Measurements from ENCODE around the gene HSPB8. TPM values are rescaled to one million over a fixed set of nuclear protein-coding genes. Genes with fewer than 3 reads are reported as not detected.

Gene HSPB8, protein sequence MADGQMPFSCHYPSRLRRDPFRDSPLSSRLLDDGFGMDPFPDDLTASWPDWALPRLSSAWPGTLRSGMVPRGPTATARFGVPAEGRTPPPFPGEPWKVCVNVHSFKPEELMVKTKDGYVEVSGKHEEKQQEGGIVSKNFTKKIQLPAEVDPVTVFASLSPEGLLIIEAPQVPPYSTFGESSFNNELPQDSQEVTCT
- total RNA-seq, result 10 to 100 TPM; 47.8 to 86.4 (median 72.1) TPM

- peak in 2 of 4 donors; percentile 88 to 96 for TF ChIP-seq POLR2A (IDR thresholded peaks at IDR 0.05)
- TF ChIP-seq, protein P1, sequence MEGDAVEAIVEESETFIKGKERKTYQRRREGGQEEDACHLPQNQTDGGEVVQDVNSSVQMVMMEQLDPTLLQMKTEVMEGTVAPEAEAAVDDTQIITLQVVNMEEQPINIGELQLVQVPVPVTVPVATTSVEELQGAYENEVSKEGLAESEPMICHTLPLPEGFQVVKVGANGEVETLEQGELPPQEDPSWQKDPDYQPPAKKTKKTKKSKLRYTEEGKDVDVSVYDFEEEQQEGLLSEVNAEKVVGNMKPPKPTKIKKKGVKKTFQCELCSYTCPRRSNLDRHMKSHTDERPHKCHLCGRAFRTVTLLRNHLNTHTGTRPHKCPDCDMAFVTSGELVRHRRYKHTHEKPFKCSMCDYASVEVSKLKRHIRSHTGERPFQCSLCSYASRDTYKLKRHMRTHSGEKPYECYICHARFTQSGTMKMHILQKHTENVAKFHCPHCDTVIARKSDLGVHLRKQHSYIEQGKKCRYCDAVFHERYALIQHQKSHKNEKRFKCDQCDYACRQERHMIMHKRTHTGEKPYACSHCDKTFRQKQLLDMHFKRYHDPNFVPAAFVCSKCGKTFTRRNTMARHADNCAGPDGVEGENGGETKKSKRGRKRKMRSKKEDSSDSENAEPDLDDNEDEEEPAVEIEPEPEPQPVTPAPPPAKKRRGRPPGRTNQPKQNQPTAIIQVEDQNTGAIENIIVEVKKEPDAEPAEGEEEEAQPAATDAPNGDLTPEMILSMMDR (IDR thresholded peaks at IDR 0.05), result no peak
- Histone ChIP-seq H3K27me3 (no peaks in the 10 kb centered on the region), H3K4me1 (peaks cover 18 to 76% (median 42%) of the 10 kb centered on the region in 3 donors), H3K36me3 (no peaks in the 10 kb centered on the region), H3K4me3 (peak within 1 kb of the TSS; percentile 45 to 76 (median 66)), H3K9me3 (no peaks in the 10 kb centered on the region), H3K27ac (peak within 1 kb of the TSS; percentile 87 to 95 (median 88))
- WGBS, 2 donors, result 12 to 13% methylated on average over 5 to 16 of the region's 33 CpGs
- intact Hi-C loops (cut with DNase I), result no loop called here
- DNase-seq, result no peak
Measured at GRCh38 chr12:119178544-119179334, at the start of gene HSPB8. Gene HSPB8, plus strand, starts transcription at chr12:119178931. Its CDS starts 382 bp downstream, at chr12:119179313.

GRCh38 chr12:119129827-119130434 lies 48.8 kb upstream of the HSPB8 start:
- H3K4me1 ChIP-seq, result no peaks in the 10 kb centered on the region
- TF ChIP-seq, protein P1 (IDR thresholded peaks at IDR 0.05), result no peak
- TF ChIP-seq POLR2A (IDR thresholded peaks at IDR 0.05), result no peak

DNA sequence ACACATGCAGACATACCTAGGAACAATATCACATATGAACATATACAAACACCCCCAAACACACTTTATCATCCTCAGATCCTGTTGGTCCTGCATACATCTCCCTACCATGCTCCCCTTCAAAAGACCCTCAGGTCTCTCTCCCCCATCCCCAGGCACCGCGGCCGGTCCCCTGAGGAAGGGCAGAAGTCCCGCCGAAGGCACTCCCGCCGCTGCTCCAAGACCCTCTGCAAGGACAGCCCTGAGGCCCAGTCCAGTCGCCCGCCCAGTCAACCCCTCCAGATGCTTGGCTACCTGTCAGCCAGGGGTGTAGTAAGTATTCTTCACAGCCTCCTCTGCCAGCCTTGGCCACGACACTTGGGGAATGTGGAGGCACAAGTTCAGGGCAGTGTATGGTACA lies 48.2 kb upstream of the HSPB8 start:
- no peak overlapping the region for H3K4me3 ChIP-seq
- peaks cover 0 to 12% (median 7%) of the 10 kb centered on the region in 3 donors for H3K9me3 ChIP-seq
- no peaks in the 10 kb centered on the region for H3K4me1 ChIP-seq
- no peak overlapping the region for H3K27ac ChIP-seq
- no peak for DNase-seq
- 98 to 100% methylated on average over 3 to 10 of the region's 10 CpGs for WGBS, 2 donors
- H3K27me3 ChIP-seq, result no peaks in the 10 kb centered on the region
- no peaks in the 10 kb centered on the region for H3K36me3 ChIP-seq
- intact Hi-C loops (cut with DNase I), result no loop called here
- TF ChIP-seq, protein P1 (IDR thresholded peaks at IDR 0.05), result no peak
- TF ChIP-seq POLR2A (IDR thresholded peaks at IDR 0.05), result no peak

More at GRCh38 chr12:119129827-119130434, 48.8 kb upstream of the HSPB8 start:
- H3K36me3 ChIP-seq, result no peaks in the 10 kb centered on the region
- peaks cover 0 to 12% (median 7%) of the 10 kb centered on the region in 3 donors for H3K9me3 ChIP-seq
- WGBS, 2 donors, result 59 to 73% methylated on average over 3 of the region's 3 CpGs
- H3K4me3 ChIP-seq, result no peak overlapping the region
- no peak for DNase-seq
- H3K27me3 ChIP-seq, result no peaks in the 10 kb centered on the region
- intact Hi-C loops (cut with DNase I), result no loop called here
- no peak overlapping the region for H3K27ac ChIP-seq

GRCh38 chr12:119134284-119135072 lies 44.3 kb upstream of the HSPB8 start:
- Histone ChIP-seq H3K4me1 (no peaks in the 10 kb centered on the region), H3K9me3 (peaks cover 0 to 12% (median 7%) of the 10 kb centered on the region in 3 donors), H3K36me3 (no peaks in the 10 kb centered on the region), H3K27ac (no peak overlapping the region), H3K27me3 (no peaks in the 10 kb centered on the region), H3K4me3 (no peak overlapping the region)
- WGBS, 2 donors, result 92 to 93% methylated on average over 3 of the region's 3 CpGs
- DNase-seq, result no peak
- no peak for TF ChIP-seq POLR2A (IDR thresholded peaks at IDR 0.05)
- TF ChIP-seq, protein P1 (IDR thresholded peaks at IDR 0.05), result no peak
- intact Hi-C loops (cut with DNase I), result no loop called here
